Muscle layer of duodenum (tissue), 2 donors: ENCODE measurements around the gene C17orf50.

ENCODE experiments used
- H3K27ac ChIP-seq: one replicate; pipeline ENCODE4 v1.7.0; 2013; ENCODE audit warnings: mild to moderate bottlenecking, low read length
- H3K27me3 ChIP-seq: one replicate; pipeline ENCODE4 v1.7.0; 2013; ENCODE audit warnings: low read depth, mild to moderate bottlenecking, control low read depth, low read length
- H3K36me3 ChIP-seq, 2 donors: one replicate each; pipeline ENCODE4 v1.7.0; 2013; ENCODE audit warnings: low read length in 2 of 2, control low read depth in 1 of 2, mild to moderate bottlenecking in 1 of 2; ENCODE audit not compliant: insufficient read depth in 2 of 2, control insufficient read depth in 1 of 2
- H3K4me1 ChIP-seq, 2 donors: one replicate each; pipeline ENCODE4 v1.7.0; 2013; ENCODE audit warnings: low read length in 2 of 2, mild to moderate bottlenecking in 2 of 2, control low read depth in 1 of 2, moderate library complexity in 1 of 2; ENCODE audit not compliant: insufficient read depth in 2 of 2, control insufficient read depth in 1 of 2
- H3K4me3 ChIP-seq, 2 donors: one replicate each; pipeline ENCODE4 v1.7.0; 2013; ENCODE audit warnings: low read length in 2 of 2, low read depth in 1 of 2, mild to moderate bottlenecking in 1 of 2
- H3K9me3 ChIP-seq, 2 donors: one replicate each; pipeline ENCODE4 v1.7.0; 2013; ENCODE audit warnings: low read length in 2 of 2, control low read depth in 1 of 2, mild to moderate bottlenecking in 1 of 2; ENCODE audit not compliant: control insufficient read depth in 1 of 2
- donor health status: healthy.

The C17orf50 gene

GRCh38 chr17:35734396-35734795 lies 26.3 kb upstream of the C17orf50 start:
- Histone ChIP-seq H3K27me3 (no peaks in the 10 kb centered on the region), H3K4me1 (peaks cover 0 to 11% of the 10 kb centered on the region in 2 donors), H3K9me3 (no peaks in the 10 kb centered on the region), H3K4me3 (no peak overlapping the region), H3K27ac (no peak overlapping the region), H3K36me3 (no peaks in the 10 kb centered on the region)

GRCh38 chr17:35735036-35735805 lies 25.5 kb upstream of the C17orf50 start:
- no peaks in the 10 kb centered on the region for H3K9me3 ChIP-seq
- no peak overlapping the region for H3K27ac ChIP-seq
- H3K4me3 ChIP-seq: no peak overlapping the region
- H3K4me1 ChIP-seq: peaks cover 0 to 11% of the 10 kb centered on the region in 2 donors
- no peaks in the 10 kb centered on the region for H3K36me3 ChIP-seq
- peaks cover 3% of the 10 kb centered on the region for H3K27me3 ChIP-seq

DNA sequence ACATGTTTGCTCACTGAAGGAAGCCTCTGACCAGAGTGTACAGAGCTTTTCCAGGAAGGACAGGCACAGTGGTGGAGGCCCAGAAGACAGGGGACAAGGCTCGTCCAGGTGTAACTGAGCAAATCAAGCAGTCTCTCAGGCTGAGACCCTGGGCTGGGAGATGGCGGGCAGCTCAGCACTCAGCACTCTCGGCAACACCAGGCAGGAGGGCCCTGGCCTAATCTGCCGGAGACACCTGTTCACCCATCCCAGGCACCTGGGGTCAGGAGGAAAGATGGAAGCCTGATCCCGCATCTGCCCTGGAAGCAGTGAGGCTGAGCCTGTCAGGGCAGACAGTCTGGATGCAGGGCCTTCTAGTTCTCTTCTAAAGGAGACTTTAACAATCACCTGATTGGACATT lies 24.5 kb upstream of the C17orf50 start:
- no peaks in the 10 kb centered on the region for H3K36me3 ChIP-seq
- H3K9me3 ChIP-seq: no peaks in the 10 kb centered on the region
- H3K4me3 ChIP-seq: no peak overlapping the region
- H3K27ac ChIP-seq: no peak overlapping the region
- H3K27me3 ChIP-seq: peaks cover 12% of the 10 kb centered on the region
- H3K4me1 ChIP-seq: peaks cover 0 to 7% of the 10 kb centered on the region in 2 donors

DNA sequence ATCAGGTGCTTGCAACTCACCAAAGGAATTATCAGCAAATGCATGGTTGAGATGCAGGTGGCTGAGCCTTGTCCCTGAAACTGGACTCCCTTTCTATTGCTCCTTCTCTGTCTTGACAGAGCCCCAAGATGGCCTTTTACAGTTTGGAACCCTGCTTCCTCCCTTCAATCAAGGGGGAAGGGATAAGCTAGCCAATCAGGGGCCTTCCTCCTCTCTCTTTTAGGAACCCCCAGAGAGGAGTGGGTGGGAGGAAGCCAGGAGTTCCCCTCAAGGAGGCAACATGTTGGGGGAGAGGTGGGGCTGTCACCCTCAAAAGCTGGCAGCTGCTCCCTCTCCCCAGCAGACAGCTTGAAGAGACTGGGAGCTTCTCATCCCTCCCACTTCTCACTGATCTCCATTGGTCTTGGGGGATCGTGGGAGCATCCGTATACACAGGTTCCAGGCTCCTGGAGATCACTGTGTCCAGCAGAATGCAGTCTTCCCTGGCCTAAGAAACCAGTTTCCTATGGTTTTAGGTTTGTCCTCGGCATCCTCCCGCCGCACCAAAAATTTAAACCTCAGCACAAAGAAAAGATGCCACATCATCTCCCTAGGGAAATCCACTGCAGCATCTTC lies 22.1 kb upstream of the C17orf50 start:
- Histone ChIP-seq H3K27ac (no peak overlapping the region), H3K9me3 (no peaks in the 10 kb centered on the region), H3K27me3 (peaks cover 27% of the 10 kb centered on the region), H3K36me3 (no peaks in the 10 kb centered on the region), H3K4me1 (peaks cover under 1 to 10% of the 10 kb centered on the region in 2 donors), H3K4me3 (no peak overlapping the region)

- no peaks in the 10 kb centered on the region for H3K9me3 ChIP-seq
- H3K4me3 ChIP-seq: no peak overlapping the region
- H3K4me1 ChIP-seq: peaks cover 2 to 10% of the 10 kb centered on the region in 2 donors
- H3K27ac ChIP-seq: no peak overlapping the region
- peaks cover 27% of the 10 kb centered on the region for H3K27me3 ChIP-seq
- no peaks in the 10 kb centered on the region for H3K36me3 ChIP-seq
Measured at GRCh38 chr17:35740216-35740615, 20.5 kb upstream of the C17orf50 start.

DNA sequence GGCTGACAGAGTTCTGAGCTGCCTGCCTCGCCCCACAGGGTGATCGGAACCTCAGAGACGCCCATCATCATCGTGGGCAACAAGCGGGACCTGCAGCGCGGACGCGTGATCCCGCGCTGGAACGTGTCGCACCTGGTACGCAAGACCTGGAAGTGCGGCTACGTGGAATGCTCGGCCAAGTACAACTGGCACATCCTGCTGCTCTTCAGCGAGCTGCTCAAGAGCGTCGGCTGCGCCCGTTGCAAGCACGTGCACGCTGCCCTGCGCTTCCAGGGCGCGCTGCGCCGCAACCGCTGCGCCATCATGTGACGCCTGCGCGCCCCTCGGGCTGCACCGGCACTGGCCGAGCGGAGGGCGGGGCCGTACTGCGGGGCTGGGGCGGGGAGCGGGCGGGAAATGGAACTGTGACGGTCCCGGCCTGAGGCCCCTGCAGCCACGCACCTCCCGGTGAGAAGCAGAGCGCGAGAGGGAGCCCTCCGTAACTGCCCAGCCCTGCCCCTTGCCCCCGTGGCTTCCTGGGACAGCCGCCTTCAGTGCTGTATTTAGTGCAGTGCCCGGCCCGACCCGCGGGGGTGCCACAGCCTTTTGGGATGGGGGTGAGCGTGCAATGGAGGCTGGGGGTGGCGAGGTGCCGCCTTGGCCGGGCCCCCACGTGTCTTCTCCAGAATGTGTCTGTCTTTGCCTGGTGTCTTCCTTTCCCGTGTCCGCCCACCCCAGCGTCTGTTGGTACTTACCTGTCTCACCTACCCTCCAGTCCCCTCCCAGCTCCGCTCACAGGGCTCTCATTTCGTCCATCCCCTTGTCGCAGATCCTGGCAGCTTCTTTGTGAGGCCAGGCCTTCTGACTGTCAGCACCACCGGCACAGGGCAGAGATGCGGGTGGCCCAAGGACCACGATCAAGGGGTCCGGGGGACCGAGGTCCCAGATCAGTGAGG lies 19.4 kb upstream of the C17orf50 start:
- Histone ChIP-seq H3K9me3 (no peaks in the 10 kb centered on the region), H3K4me3 (peak overlapping the region in 1 of 2 donors; percentile 43), H3K4me1 (peaks cover 2 to 10% of the 10 kb centered on the region in 2 donors), H3K36me3 (no peaks in the 10 kb centered on the region), H3K27ac (no peak overlapping the region), H3K27me3 (peaks cover 27% of the 10 kb centered on the region)

- no peak overlapping the region for H3K4me3 ChIP-seq
- peaks cover 27% of the 10 kb centered on the region for H3K27me3 ChIP-seq
- H3K27ac ChIP-seq: no peak overlapping the region
- H3K36me3 ChIP-seq: no peaks in the 10 kb centered on the region
- no peaks in the 10 kb centered on the region for H3K9me3 ChIP-seq
- H3K4me1 ChIP-seq: peaks cover 2 to 10% of the 10 kb centered on the region in 2 donors
Measured at GRCh38 chr17:35742496-35742895, 18.2 kb upstream of the C17orf50 start.

- peaks cover 27% of the 10 kb centered on the region for H3K27me3 ChIP-seq
- no peaks in the 10 kb centered on the region for H3K9me3 ChIP-seq
- H3K27ac ChIP-seq: no peak overlapping the region
- H3K36me3 ChIP-seq: no peaks in the 10 kb centered on the region
- H3K4me1 ChIP-seq: peaks cover 2 to 10% of the 10 kb centered on the region in 2 donors
- no peak overlapping the region for H3K4me3 ChIP-seq
Measured at GRCh38 chr17:35742896-35743477, 17.7 kb upstream of the C17orf50 start.

- H3K27ac ChIP-seq: no peak overlapping the region
- no peak overlapping the region for H3K4me3 ChIP-seq
- peaks cover 2 to 10% of the 10 kb centered on the region in 2 donors for H3K4me1 ChIP-seq
- no peaks in the 10 kb centered on the region for H3K9me3 ChIP-seq
- no peaks in the 10 kb centered on the region for H3K36me3 ChIP-seq
- peaks cover 27% of the 10 kb centered on the region for H3K27me3 ChIP-seq
Measured at GRCh38 chr17:35743626-35744328, 16.9 kb upstream of the C17orf50 start.

DNA sequence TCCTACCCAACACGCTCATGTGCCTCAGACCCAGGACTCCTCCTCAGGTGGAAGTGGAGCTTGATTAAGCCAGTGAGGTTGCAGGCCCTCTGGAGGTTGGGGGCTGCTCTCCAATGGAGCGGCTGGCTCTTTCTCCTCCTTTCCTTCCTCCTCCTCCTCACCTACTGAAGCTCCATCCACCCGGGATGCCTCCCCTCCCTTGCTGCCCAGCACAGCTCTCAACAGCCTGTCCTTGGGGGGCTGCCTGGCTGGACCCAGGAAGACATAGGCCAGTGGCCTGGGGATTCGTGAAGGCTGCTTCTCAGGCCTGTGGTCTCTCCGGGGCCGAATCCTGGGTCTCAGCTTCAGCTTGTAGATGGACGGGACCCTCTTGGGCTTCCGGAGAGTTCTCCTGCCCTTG lies 15.9 kb upstream of the C17orf50 start:
- H3K36me3 ChIP-seq: no peaks in the 10 kb centered on the region
- peaks cover 2 to 12% of the 10 kb centered on the region in 2 donors for H3K4me1 ChIP-seq
- no peaks in the 10 kb centered on the region for H3K9me3 ChIP-seq
- H3K27me3 ChIP-seq: peaks cover 38% of the 10 kb centered on the region
- no peak overlapping the region for H3K27ac ChIP-seq
- H3K4me3 ChIP-seq: no peak overlapping the region
